GM19372 (cell line): ENCODE data around the gene CTU2.

Experiments
- ATAC-seq: cut with Tn5 transposase; IDR thresholded peaks from one replicate; pipeline ENCODE4 v1.9.1; 2021; ENCODE audit warnings: mild to moderate bottlenecking, low read depth, moderate library complexity; ENCODE audit not compliant: unreplicated experiment

CTU2 gene

GRCh38 chr16:88713054-88713453, 6.8 kb downstream of the CTU2 start:
- ATAC-seq: no peak

- no peak for ATAC-seq
Measured at GRCh38 chr16:88713568-88714419, 7.5 kb downstream of the CTU2 start.

- no peak for ATAC-seq
Measured at GRCh38 chr16:88714420-88715302, 8.4 kb downstream of the CTU2 start.

- ATAC-seq: no peak
Measured at GRCh38 chr16:88715312-88716190, 9.2 kb downstream of the CTU2 start.

GRCh38 chr16:88716201-88716600, 9.9 kb downstream of the CTU2 start:
- ATAC-seq: no peak

- no peak for ATAC-seq
Measured at GRCh38 chr16:88716601-88717001, 10.3 kb downstream of the CTU2 start.

- ATAC-seq: no peak
Measured at GRCh38 chr16:88718178-88718577, 11.9 kb downstream of the CTU2 start.

GRCh38 chr16:88719267-88719932, 13.1 kb downstream of the CTU2 start:
- ATAC-seq: no peak

- ATAC-seq: no peak
Measured at GRCh38 chr16:88719933-88720296, 13.6 kb downstream of the CTU2 start.

GRCh38 chr16:88720396-88720970, 14.2 kb downstream of the CTU2 start:
- ATAC-seq: no peak

- ATAC-seq: no peak
Measured at GRCh38 chr16:88721236-88721635, 14.9 kb downstream of the CTU2 start.

- no peak for ATAC-seq
Measured at GRCh38 chr16:88721815-88722755, 15.8 kb downstream of the CTU2 start.

- no peak for ATAC-seq
Measured at GRCh38 chr16:88722784-88723506, 16.6 kb downstream of the CTU2 start.

GRCh38 chr16:88723507-88723887, 17.2 kb downstream of the CTU2 start:
- ATAC-seq: no peak

- no peak for ATAC-seq
Measured at GRCh38 chr16:88723911-88724310, 17.6 kb downstream of the CTU2 start.

GRCh38 chr16:88724855-88725555, 18.7 kb downstream of the CTU2 start:
- ATAC-seq: no peak

- no peak for ATAC-seq
Measured at GRCh38 chr16:88725609-88726407, 19.5 kb downstream of the CTU2 start.
